Coronary artery (tissue), 2 donors: ENCODE results near the gene PTH1R.

Experiments used
- DNase-seq: peaks from one replicate; pipeline ENCODE4 v3.0.0-alpha.2; 2017; ENCODE audit warnings: low spot score
- H3K27ac ChIP-seq, 2 donors: fragments of 200-600 bp; sonication (generic); one replicate each; pipeline ENCODE4 v1.5.1; 2016 to 2019
- H3K4me3 ChIP-seq: fragments of 200-600 bp; sonication (generic); 2 replicates; pipeline ENCODE4 v1.5.1; 2016; ENCODE audit warnings: mild to moderate bottlenecking, moderate library complexity
- CTCF ChIP-seq: fragments of 200-600 bp; sonication (generic); IDR thresholded peaks from one replicate; pipeline ENCODE4 v1.5.1; 2019; ENCODE audit warnings: antibody characterized with exemption

Gene PTH1R

GRCh38 chr3:46921041-46921440 lies 43.5 kb downstream of the PTH1R start:
- peak; percentile 57 for DNase-seq
- no peak overlapping the region for H3K27ac ChIP-seq
- H3K4me3 ChIP-seq = no peak overlapping the region
- TF ChIP-seq CTCF = no peak

GRCh38 chr3:46921871-46922271 lies 44.4 kb downstream of the PTH1R start:
- no peak for TF ChIP-seq CTCF
- Histone ChIP-seq H3K4me3 (no peak overlapping the region), H3K27ac (no peak overlapping the region)
- DNase-seq = peak; percentile 69

DNA sequence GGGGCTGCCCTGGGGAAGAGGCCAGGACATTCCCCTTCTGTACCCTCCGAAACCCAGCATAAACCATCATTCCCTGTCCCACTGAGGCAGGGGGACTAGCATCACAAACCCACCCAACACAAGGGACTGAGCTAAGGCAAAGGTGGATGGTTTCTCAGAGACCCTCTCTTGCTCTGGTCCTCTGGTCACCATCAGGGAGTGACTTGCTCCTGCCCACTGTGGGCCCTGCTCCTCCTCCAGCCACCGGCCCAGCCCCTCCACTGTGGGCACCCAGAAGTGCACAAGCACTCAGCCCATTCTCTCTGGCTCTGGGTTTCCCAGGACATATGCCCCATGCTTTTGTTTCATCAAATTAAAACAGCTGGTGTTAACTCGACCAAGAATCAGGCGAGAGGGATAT lies 44.9 kb downstream of the PTH1R start:
- no peak for DNase-seq
- no peak overlapping the region for H3K4me3 ChIP-seq
- H3K27ac ChIP-seq = no peak overlapping the region
- TF ChIP-seq CTCF = no peak

DNA sequence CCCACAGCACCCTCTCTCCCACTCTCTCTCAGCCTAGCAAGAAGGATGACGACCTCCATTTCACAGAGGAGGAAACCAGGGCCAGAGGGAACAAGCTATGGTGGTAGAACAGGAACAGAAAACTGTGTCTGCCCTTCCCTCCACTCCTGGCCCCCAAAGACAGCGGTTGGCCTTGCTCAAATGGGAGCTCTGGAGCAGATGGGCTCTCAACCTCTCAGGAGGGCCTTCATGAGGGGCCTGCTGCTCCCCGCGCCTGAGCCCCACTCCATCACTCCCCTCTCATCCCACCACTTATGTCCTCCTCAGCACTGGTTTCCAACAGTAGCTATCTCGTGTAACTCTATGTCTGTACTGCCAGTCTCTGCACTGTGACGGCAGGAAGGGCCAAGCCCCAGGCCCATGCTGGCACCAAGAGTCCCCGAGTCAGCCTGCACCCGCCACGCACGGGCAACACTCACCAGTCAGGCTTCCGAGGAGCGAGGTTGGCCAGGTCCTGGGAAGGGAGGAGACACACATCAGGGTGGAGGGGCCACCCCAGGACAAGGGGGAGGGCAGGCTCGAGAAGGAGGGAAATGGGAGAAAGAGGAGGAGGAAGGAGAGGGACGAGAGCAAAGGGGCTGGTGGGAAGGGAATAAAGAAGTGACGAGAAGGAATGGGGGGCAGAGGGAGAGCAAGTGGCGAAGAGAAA lies 45.5 kb downstream of the PTH1R start:
- H3K4me3 ChIP-seq = no peak overlapping the region

DNA sequence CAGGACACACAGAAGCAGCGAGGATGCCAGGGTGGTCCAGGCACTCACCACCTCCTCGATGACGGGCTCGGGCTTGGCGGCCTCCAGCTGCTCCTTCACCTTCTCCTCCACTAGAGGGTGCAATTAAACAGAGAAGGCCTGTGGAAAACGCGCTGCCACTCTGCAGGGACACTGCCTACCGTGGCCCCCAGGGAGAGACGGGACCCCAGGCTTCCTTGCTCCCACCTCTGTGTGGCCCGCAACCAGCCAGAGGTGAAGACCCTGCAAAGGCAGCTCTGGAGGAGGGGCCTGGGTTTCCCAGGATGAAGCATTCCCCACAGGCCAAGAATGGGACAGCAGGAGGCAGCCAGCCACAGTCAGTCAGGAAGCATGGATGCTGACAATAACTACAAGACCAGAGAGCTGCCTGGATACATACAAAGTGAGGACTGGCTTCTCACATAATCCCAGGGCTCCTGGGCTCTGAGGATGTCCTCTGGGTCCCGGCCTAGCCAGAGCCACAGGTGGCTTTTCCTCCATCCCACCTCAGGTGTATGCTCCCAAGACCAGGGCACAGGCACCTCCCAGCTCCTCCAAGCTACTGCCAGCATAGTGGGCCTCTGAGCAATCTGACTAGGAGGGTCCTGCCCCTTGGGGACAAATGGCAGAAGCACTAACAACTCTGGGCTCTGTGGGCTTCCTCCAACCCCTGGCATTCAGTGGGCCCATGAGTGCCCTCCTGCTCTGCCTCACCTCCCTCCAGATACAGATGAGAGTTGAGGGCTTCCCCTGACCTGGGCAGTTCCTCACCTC lies 46.2 kb downstream of the PTH1R start:
- DNase-seq = peak; percentile 73

More for the DNA sequence above, 45.5 kb downstream of the PTH1R start:
- no peak for TF ChIP-seq CTCF
- DNase-seq = peak; percentile 63
- no peak overlapping the region for H3K27ac ChIP-seq

DNA sequence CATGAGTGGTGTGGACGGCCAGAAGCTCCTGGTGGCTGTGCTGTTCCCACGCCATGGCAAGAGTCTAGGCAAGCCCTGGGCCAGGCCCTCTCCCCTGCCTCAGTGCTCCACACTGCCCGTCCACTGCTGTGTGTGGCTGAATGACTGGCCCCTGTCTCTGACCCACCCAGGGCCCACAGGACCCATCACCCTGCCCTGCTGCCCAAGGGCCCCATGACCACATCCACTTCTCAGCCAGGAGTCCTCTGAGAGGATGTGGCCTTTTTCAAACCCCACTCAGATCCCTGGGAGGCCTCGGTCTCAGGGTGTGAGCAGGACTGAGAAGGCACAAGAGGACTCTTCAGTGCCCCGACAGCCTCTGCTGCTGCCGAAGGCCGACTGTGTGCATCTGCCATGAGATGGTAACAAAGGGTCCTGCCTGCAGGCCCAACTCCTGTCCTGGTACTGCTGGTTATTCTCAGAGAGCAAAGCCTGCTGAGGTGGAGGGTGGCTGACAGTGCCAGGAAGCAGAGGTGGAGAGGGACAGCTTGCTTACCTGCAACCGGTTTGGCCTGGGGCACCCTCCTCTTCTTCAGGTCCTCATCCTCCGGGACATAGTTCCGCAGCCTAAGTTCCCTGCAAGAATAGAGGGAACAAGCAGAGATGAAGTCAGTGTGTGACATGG lies 47.5 kb downstream of the PTH1R start:
- peak overlapping the region; percentile 66 to 72 for H3K27ac ChIP-seq
- TF ChIP-seq CTCF = no peak
- no peak for DNase-seq
- H3K4me3 ChIP-seq = no peak overlapping the region

More for the DNA sequence above, 46.2 kb downstream of the PTH1R start:
- no peak overlapping the region for H3K4me3 ChIP-seq
- TF ChIP-seq CTCF = peak; percentile 61
- H3K27ac ChIP-seq = no peak overlapping the region
